HepG2 (cell line): ENCODE data around the gene CAPN8. TPM values are rescaled to one million over a fixed set of nuclear protein-coding genes. Genes with fewer than 3 reads are reported as not detected.

Source experiments
- DZIP1 ChIP-seq: sonication (generic); formaldehyde crosslinking; IDR thresholded peaks from 2 replicates; pipeline ENCODE4 v1.5.0; 2020; ENCODE audit warnings: mild to moderate bottlenecking, missing genetic modification reagents
- ZNF605 ChIP-seq: sonication (generic); formaldehyde crosslinking; IDR thresholded peaks from 2 replicates; pipeline ENCODE4 v1.8.0; 2022; ENCODE audit warnings: mild to moderate bottlenecking, missing genetic modification reagents
- polyA plus RNA-seq, 8 experiments: library from polyadenylated mRNA; depleted of rRNA in 3 of 8; stranded (reverse) in 7 of 8; unstranded in 1 of 8; fragments of >200 nt; fragmentation: Illumina TruSeq in 4 of 8; extraction: Trizol in 4 of 8; gene quantifications; 2 replicates each; pipeline versions ENCODE4 v1.2.1 to v1.2.3, GENCODE V29; 2011 to 2016; ENCODE audit warnings: low read depth in 4 of 8, missing spikeins in 1 of 8, mixed read lengths in 1 of 8; ENCODE audit not compliant: insufficient read depth in 1 of 8
- small RNA-seq, 3 experiments: library from RNA; depleted of rRNA; stranded (forward); fragments of <200 nt; gene quantifications; one replicate each; pipeline ENCODE3, GENCODE V24; 2012; ENCODE audit warnings: low read depth in 2 of 3, low replicate concordance in 1 of 3; ENCODE audit not compliant: insufficient read length in 3 of 3, insufficient read depth in 2 of 3
- total RNA-seq, 5 experiments: library from RNA; depleted of rRNA; stranded (reverse); fragments of >200 nt; fragmentation: Illumina TruSeq; extraction: Trizol; gene quantifications; 2 replicates each; pipeline ENCODE4 v1.2.3, GENCODE V29; 2016; ENCODE audit warnings: low read depth in 1 of 5

CAPN8 gene
- total and polyA plus RNA-seq, 2 of the 13 experiments (the other 11 are each of a cell fraction or from before 2014, with no cell fraction given): 0.20 to 0.25 TPM

- no peak for TF ChIP-seq DZIP1
- no peak for TF ChIP-seq ZNF605 (CRISPR knock-in tag)
Measured at GRCh38 chr1:223492044-223492443, 173.5 kb downstream of the CAPN8 start (continued).

Small RNA genes lying within 50 kb of the gene (small RNA-seq; reads per million reads assigned to genes)
- gene RNU6-1248P (0 reads per million in 3 experiments), gene SNRPEP10 (0 reads per million in 3 experiments)

Other genes with a start within 250 kb of the CAPN8 start
- 6.2 and 7.8 TPM in 2 replicates for gene CAPN2, start 46.8 kb upstream of the CAPN8 start, total RNA-seq (2016; rRNA removed; fragmentation: Illumina TruSeq; extraction: Trizol)
- 7.4 and 10.8 TPM in 2 replicates for gene CAPN2, start 46.8 kb upstream of the CAPN8 start, polyA plus RNA-seq (2011; rRNA removed)
- gene TP53BP2, start 180.2 kb upstream of the CAPN8 start, total RNA-seq (2016; rRNA removed; fragmentation: Illumina TruSeq; extraction: Trizol): 14.0 and 15.0 TPM in 2 replicates
- gene TP53BP2, start 180.2 kb upstream of the CAPN8 start, polyA plus RNA-seq (2011; rRNA removed): 8.3 and 10.0 TPM in 2 replicates